Stimulated activated CD4-positive, alpha-beta T cell treated with anti-CD3 and anti-CD28 coated beads, Interleukin-4, amount 100 ng/mL, for 24 hours (primary cell): Measurements from ENCODE around the gene NR6A1.
"Not testable (repeated sequence)": the region's sequence is repeated elsewhere in the genome, so short reads cannot be mapped to it uniquely, and the experiment has no call there.

Experiments
- DNase-seq: peaks from one replicate; pipeline ENCODE4 v3.0.0-alpha.2; 2020

Gene NR6A1

DNA sequence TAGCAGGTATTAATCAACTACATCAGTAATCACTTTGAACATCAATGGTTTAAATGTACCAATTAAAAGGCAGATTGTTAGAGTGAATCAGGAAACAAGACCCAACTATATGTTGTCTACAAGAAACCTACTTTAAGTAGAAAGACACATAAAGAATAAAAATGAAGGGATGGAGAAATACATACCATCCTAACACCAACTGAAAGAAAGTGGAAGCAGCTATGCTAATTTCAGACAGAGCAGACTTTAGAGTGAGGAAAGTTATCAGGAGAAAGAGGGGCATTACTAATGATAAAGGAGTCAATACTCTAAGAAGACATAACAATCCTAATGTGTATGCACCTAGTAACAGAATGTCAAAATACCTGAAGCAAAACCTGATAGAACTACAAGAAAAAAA lies 125.8 kb downstream of the NR6A1 start:
- no peak for DNase-seq

GRCh38 chr9:124639637-124640036 lies 131.5 kb downstream of the NR6A1 start:
- DNase-seq = no peak

DNA sequence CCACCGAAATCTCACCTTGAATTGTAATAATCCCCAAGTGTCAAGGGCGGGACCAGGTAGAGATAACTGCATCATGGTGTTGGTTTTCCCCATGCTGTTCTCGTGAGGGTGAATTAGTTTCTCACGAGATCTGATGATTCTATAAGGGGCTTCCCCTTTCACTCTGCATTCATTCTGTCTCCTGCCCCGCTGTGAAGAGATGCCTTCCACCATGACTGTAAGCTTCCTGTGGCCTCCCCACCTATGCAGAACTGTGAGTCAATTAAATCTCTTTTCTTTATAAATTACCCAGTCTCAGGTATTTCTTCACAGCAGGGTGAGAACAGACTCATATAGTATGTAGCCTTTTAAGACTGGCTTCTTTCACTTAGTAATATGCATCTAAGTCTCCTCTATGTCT lies 135.8 kb downstream of the NR6A1 start:
- no peak for DNase-seq

DNA sequence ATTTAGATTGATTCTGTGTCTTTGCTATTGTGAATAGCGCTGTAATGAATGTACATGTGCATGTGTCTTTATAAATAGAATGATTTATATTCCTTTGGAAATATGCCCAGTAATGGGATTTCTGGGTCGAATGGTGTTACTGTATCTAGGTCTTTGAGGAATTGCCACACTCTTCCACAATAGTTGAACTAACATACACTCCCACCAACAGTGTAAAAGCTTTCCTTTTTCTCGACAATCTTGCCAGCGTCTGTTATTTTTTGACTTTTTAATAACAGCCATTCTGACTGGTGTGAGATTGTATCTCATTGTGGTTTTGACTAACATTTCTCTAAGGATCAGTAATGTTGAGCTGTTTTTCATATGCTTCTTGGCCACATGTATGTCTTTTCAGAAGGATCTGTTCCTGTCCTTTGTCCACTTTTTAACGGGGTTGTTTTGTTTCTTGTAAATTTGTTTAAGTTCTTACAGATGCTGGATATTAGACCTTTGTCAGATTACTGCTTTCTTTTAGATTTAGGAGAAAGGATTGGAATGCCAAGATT lies 139.0 kb downstream of the NR6A1 start:
- no peak for DNase-seq

DNA sequence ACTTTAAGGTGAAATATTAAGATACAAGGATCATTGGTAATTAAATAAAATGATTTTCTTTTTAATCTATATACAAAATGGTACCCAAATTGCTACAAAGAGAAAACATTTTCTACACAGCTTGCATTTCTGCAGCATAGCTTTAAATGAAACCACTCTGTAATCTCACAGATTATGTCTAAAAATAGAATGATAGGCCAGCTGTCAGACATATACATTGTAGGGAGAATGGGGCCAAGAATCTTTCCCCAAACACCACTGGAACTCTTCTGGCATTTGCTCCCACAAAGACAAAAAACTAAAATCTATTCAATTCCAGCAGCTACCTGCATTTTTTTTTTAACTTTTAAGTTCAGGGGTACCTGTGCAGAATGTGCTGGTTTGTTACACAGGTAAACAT lies 139.8 kb downstream of the NR6A1 start:
- DNase-seq = no peak

GRCh38 chr9:124629600-124629999 lies 141.5 kb downstream of the NR6A1 start:
- no peak for DNase-seq

DNA sequence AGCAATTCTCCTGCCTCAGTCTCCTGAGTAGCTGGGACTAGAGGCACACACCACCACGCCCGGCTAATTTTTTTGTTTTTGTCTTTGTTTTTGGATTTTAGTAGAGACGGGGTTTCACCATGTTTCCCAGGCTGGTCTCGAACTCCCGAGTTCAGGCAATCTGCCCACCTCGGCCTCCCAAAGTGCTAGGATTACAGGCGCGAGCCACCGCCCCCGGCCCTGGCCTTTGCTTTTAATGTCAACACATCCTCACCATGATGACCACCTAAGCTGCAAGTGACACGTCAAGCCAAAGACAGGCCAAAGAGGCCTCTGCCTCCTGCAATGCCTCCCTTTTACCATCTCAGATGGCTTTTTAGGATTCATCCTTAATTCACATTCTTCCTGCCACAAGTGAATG lies 142.4 kb downstream of the NR6A1 start:
- DNase-seq = no peak

DNA sequence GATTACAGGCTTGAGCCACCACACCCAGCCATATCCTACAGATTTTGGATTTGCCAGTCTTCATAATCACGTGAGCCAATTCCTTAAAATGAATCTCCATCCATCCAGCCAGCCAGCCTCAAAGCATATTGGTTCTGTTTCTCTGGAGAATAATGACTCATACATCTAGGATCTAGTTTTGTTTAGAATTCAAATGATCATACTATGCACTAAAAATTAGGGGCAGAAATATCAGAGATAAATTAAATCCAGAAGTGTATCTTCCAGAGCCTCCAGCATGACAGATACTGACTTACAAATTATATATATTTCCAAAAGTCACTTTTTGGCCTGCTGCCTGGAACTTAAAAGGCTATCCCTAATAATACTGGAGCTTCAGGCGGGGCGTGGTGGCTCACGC lies 144.8 kb downstream of the NR6A1 start:
- no peak for DNase-seq

DNA sequence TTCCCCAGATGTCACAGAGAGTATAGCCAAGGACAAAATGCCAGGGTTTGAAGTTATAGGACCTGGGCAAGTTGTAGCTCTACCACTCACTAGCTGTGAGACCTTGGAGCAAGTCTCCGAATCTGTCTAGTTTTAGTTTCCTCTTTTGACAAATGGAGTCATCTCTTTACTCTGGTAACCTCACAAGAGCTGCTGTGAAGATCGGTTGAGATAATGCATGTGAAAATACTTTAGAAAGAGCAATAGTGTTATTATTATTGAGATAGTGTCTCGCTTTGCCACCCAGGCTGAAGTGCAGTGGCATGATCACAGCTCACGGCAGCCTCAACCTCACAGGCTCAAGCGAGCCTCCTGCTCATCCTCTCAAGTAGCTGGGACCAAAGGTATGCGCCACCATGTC lies 146.0 kb downstream of the NR6A1 start:
- no peak for DNase-seq

DNA sequence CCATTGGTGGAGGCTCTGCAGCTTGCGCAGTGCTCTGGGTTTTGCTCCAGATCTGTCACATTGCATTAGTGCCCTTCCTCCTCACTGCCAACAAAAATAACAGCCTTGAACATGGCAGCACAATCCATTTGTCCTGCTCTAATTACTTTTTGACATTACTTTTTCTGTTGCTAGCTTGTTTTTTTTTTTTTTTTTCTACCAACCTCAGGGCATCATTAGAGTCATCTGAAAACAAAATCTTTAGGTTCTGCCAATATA lies 146.4 kb downstream of the NR6A1 start:
- DNase-seq = no peak

- no peak for DNase-seq
These were observed 147.0 kb downstream of the NR6A1 start for GRCh38 chr9:124623966-124624734.

DNA sequence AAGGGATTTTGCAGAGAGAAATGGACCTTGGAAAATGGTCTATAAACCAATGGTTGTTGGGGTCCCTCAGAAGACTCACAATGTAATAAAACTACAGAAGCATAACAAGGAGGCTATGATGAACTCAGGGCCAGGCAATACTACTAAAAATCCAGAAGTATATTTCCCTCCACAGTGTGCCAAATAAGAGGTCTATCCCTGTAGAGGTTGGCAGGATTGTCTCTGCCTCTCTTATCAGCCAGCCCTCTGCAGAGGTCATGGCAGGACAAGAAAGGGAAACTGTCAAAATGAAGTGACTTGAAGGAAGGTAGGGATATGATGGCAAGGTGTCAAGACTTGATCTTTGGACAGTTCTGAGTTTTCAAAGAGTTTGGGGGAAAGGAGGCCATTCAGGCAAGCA lies 148.2 kb downstream of the NR6A1 start:
- DNase-seq = no peak

- DNase-seq = no peak
These were observed 149.5 kb downstream of the NR6A1 start for GRCh38 chr9:124621371-124622328.

DNA sequence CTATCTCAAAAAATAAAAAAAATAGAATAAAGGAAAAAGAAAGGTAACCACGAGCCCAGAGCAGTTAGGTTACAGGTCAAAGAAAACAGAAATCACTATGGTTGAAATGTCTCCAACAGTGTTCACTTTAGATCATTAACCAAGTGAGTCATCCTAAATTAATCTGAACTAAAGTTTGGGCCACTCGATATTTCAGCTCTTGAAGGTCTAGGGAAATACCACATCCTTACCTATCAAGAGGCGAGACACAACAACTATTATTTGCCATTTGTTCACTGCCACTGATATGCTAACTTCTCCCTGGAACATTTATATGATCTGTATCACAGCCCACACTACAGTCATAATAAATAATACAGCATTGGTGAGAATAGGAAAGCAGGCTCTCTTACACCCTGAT lies 152.6 kb downstream of the NR6A1 start:
- no peak for DNase-seq

DNA sequence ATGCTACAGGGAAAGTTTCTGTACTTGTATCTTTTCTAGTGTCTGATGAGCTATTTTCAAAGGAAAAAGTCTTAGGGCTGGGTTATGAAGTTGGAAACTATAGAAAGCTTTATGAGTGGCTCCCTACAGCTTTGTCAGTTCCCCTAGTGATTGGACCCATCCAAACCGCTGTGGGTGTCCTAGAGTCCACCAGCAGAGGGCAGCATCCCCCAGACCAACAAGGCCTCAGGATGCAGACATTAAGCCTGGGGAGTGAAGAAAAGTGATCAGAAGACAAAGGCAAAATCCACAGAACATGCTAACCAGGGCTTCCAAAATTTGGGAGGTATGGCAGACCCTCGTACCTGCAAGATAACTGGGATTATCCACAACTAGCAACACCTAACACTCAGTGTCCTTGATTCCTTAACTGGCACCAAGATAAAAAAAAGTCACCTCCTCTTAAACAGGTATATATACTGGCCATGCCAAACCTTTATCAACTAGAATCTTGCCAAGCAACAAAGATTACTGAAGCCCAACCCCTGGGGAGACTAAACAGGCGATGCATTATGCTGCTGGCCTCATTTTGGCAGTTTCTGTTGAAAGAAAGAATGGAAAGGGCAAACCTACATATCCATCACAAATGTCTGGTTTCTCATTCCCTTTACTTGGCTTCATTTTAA lies 153.5 kb downstream of the NR6A1 start:
- peak; percentile 79 for DNase-seq

GRCh38 chr9:124616961-124617360 lies 154.2 kb downstream of the NR6A1 start:
- no peak for DNase-seq

GRCh38 chr9:124615840-124616239 lies 155.3 kb downstream of the NR6A1 start:
- DNase-seq = not testable (repeated sequence)

- DNase-seq = no peak
These were observed 155.9 kb downstream of the NR6A1 start for GRCh38 chr9:124615100-124615742.

DNA sequence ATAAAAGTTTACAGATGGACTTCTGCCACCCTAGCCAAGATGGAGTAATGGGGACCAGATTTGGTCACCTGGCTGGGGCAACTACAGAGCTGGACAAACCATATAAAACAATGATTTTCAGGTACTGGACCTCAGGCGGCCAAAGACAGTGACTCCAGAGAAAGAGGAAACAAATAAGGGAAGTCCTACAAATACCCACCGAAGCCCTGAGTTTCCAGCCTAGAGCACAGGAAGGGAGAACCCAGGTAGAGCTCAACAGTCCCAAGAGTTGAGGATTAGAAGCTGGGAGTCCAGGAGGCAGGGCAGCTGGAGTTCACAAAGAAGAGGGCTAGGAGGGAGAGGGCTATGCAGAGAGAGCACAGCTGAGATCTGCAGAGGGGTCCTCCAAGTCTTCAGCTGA lies 157.3 kb downstream of the NR6A1 start:
- DNase-seq = no peak

DNA sequence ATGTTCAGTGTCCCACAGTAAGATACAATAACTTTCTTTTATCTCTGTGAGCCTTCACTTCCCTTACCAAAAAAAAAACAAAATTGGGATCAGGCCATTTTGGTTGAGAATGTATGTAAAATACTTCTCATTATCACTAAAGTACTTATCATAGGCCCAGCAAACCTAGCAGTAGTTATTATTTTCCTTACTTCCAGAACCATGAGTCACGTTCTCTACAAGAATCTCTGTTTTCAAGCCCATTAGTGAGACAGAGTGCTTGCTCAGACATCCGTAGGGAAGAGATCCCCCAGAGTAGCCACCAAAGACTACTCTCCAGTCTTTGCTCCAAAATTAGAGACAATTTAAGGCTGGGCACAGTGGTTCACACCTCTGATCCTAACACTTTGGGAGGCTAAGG lies 160.0 kb downstream of the NR6A1 start:
- no peak for DNase-seq

- no peak for DNase-seq
These were observed 165.1 kb downstream of the NR6A1 start for GRCh38 chr9:124606027-124606426.

DNA sequence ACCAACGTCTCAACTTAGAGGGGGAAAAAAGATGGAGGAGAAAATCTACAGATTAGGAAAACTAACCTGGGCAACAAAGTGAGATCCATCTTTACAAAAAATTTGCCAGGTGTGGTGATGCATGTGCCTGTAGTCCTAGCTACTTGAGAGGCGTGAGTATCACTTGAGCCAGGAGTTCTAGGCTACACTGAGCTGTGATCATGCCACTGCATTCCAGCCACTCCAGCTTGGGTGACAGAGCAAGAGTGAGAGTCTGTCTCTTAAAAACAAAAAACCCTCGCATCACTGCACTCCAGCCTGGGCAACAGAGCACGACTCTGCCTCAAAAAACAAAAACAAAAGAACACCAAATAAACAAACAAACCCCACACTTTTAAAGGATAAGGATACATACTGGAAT lies 165.9 kb downstream of the NR6A1 start:
- no peak for DNase-seq

GRCh38 chr9:124602632-124603031 lies 168.5 kb downstream of the NR6A1 start:
- no peak for DNase-seq
